Pancreas (tissue), 10 donors: ENCODE results near the gene ACOXL. TPM values are rescaled to one million over a fixed set of nuclear protein-coding genes. Genes with fewer than 3 reads are reported as not detected.

ENCODE experiments used
- ATAC-seq, 4 donors: fragments of 200-7000 bp; cut with Tn5 transposase; one replicate each; pipeline versions ENCODE4 v1.8.0 to v1.9.1; 2020; ENCODE audit warnings: mild to moderate bottlenecking in 4 of 4, moderate library complexity in 4 of 4
- DNase-seq, 6 donors: peaks; one replicate each; pipeline ENCODE4 v3.0.0-alpha.2; 2020
- FAIRE-seq: peaks from 2 replicates; lab custom pipeline; 2012; peaks lifted over from hg19 to GRCh38; lab: Jason Lieb, UNC
- H3K27ac ChIP-seq, 4 donors: fragments of 200-600 bp; sonication (generic); 1 replicate in 3 of 4; 2 replicates in 1 of 4; pipeline versions ENCODE4 v1.5.0 to v1.8.0; 2020
- H3K27me3 ChIP-seq, 4 donors: fragments of 200-600 bp; one replicate each; pipeline ENCODE4 v1.8.0; 2021
- H3K36me3 ChIP-seq, 3 donors: fragments of 200-600 bp; sonication (generic) in 1 of 3; one replicate each; pipeline versions ENCODE4 v1.5.0 to v1.8.0; 2020 to 2021
- H3K4me1 ChIP-seq, 3 donors: fragments of 200-600 bp; one replicate each; pipeline ENCODE4 v1.8.0; 2021
- H3K4me3 ChIP-seq, 4 donors: fragments of 200-600 bp; sonication (generic) in 2 of 4; one replicate each; pipeline versions ENCODE4 v1.5.0 to v1.8.0; 2020 to 2021
- H3K9me3 ChIP-seq, 4 donors: fragments of 200-600 bp; one replicate each; pipeline ENCODE4 v1.8.0; 2021
- WGBS, 2 donors: extraction: QIAGEN DNeasy Blood & Tissue Kit; methylation state at CpG; one replicate each; pipeline ENCODE4 v1.1.7; 2013; 5-methylcytosine and 5-hydroxymethylcytosine counted together
- intact Hi-C, 3 donors: fragments of 100-400 bp; cut with DNase I; formaldehyde crosslinking; loops; one replicate each; pipeline versions ENCODE4 v1.11.1 to v1.14.2; 2022
- polyA plus RNA-seq, 2 donors: library from polyadenylated mRNA; stranded (reverse); fragments of 200-250 nt; gene quantifications; one replicate each; pipeline ENCODE4 v1.2.3, GENCODE V29; 2013
- total RNA-seq, 6 donors: library from RNA; stranded (reverse); fragmentation: NEBNext Ultra II Directional in 4 of 6; extraction: Animal tissue kit (Norgen Biotek cat#: 25700) in 4 of 6; gene quantifications; one replicate each; pipeline versions ENCODE4 v1.2.1 to v1.2.4, GENCODE V29; 2021 to 2023
- TF ChIP-seq, protein P1 (sequence below), 4 donors: fragments of 200-600 bp; sonication (generic) in 3 of 4; IDR thresholded peaks; one replicate each; pipeline versions ENCODE4 v1.5.0 to v1.8.0; 2021; ENCODE audit warnings: antibody characterized with exemption in 4 of 4
- donor health status: healthy with polysubstance abuse.
- donor health status: DM: no; HTN: no; CAD: no; lungs with moderate emphysema.
- donor health status: DM: no; HTN: no; CAD: no.
- donor health status: control.
- donor health status: control.
- donor health status: Bipolar disorder and iron deficiency.
- donor health status: DM: yes; HTN: yes; CAD: no.
- donor health status: DM: no; HTN: no; CAD: no.
- donor health status: DM: no; HTN: no; CAD: no.
- donor health status: DM: yes; HTN: yes; CAD: no.

Gene ACOXL
- total and polyA plus RNA-seq, 8 donors: 0.06 to 0.75 (median 0.21) TPM; not detected in 2

DNA sequence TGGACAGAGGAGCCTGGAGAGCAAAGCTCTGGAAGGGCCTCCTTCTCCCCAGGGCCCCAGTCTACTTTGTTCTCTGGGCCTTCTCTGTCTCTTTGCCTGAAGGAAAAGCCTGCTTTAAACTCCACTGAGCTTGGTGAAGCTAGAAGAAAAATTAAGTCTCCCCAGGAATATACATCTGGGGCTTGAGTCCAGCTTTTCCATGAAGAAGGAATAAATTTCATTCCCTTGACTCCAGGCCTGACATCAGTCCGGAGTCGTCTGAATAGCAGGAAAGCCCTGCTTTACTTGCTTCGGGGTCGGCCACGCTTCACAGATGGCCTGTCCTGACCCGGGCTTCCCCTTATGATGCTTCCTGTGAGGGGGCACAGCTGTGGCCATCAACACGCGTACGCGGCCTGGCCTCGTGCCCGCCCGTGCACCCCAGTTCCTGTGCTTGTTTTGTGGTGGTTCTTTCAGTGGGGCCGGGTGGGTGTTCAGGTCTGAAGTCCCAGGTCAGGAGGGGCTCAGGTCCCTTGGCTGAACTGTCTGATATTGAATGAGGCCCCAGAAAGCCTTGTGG, 73.6 kb downstream of the ACOXL start:
- H3K27ac ChIP-seq: no peak overlapping the region
- no peaks in the 10 kb centered on the region for H3K4me1 ChIP-seq
- H3K9me3 ChIP-seq: no peaks in the 10 kb centered on the region
- FAIRE-seq (no peak), ATAC-seq (no peak), DNase-seq (no peak)
- TF ChIP-seq, protein P1, sequence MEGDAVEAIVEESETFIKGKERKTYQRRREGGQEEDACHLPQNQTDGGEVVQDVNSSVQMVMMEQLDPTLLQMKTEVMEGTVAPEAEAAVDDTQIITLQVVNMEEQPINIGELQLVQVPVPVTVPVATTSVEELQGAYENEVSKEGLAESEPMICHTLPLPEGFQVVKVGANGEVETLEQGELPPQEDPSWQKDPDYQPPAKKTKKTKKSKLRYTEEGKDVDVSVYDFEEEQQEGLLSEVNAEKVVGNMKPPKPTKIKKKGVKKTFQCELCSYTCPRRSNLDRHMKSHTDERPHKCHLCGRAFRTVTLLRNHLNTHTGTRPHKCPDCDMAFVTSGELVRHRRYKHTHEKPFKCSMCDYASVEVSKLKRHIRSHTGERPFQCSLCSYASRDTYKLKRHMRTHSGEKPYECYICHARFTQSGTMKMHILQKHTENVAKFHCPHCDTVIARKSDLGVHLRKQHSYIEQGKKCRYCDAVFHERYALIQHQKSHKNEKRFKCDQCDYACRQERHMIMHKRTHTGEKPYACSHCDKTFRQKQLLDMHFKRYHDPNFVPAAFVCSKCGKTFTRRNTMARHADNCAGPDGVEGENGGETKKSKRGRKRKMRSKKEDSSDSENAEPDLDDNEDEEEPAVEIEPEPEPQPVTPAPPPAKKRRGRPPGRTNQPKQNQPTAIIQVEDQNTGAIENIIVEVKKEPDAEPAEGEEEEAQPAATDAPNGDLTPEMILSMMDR (IDR thresholded peaks at IDR 0.05): no peak
- peaks cover 0 to 7% (median 0%) of the 10 kb centered on the region in 4 donors for H3K27me3 ChIP-seq
- WGBS, 2 donors: 74 to 88% methylated on average over 14 of the region's 14 CpGs
- intact Hi-C loops: no loop called here
- no peaks in the 10 kb centered on the region for H3K36me3 ChIP-seq
- no peak overlapping the region for H3K4me3 ChIP-seq

DNA sequence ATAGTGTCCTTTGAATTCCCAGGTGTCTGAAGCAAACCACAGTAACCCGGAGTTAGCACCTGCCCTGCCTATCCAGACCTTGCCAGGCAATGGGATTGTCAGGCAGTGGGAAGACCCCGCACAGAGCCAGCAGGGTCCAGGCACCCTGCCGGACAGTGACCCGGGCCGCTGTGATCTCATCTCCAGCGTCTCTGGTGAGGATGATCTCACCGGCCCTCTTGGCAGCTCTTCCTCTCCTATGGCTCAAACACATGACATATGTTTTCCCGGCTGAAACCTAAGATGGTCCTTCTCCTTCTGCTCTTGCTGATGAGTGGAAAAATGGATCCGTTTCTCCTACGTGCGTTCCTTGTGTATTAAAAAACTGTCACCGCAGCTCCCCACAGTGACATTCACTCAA, 75.1 kb downstream of the ACOXL start:
- intact Hi-C loops: no loop called here
- no peak for FAIRE-seq
- no peak for ATAC-seq

DNA sequence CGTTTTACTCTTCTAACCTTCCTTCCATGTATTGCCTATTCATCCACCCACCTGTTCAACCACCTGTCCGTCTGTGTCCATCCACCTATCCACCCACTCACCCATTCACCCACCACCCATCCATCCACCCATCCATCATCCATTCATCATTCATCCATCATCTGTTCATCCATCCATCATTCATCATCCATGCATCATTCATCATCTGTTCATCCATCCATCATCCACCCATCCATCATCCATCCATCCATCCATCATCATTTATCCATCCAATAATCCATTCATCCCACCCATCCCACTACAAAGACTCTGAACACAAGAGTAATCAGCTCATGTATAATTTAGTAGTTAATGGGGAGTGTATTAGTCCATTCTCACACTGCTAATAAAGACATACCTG, 78.0 kb downstream of the ACOXL start:
- H3K36me3 ChIP-seq: no peaks in the 10 kb centered on the region
- H3K27me3 ChIP-seq: no peaks in the 10 kb centered on the region
- H3K4me3 ChIP-seq: no peak overlapping the region
- TF ChIP-seq, protein P1 (IDR thresholded peaks at IDR 0.05): no peak
- FAIRE-seq (no peak), ATAC-seq (no peak), DNase-seq (no peak)
- intact Hi-C loops: no loop called here
- no peaks in the 10 kb centered on the region for H3K9me3 ChIP-seq
- H3K4me1 ChIP-seq: no peaks in the 10 kb centered on the region
- WGBS, 2 donors: 50 to 53% methylated on average over 2 of the region's 2 CpGs
- no peak overlapping the region for H3K27ac ChIP-seq

More for the DNA sequence above, 75.1 kb downstream of the ACOXL start:
- 72 to 76% methylated on average over 12 of the region's 12 CpGs for WGBS, 2 donors
- H3K4me3 ChIP-seq: no peak overlapping the region
- no peak for DNase-seq
- no peaks in the 10 kb centered on the region for H3K4me1 ChIP-seq
- TF ChIP-seq, protein P1 (IDR thresholded peaks at IDR 0.05): no peak
- H3K36me3 ChIP-seq: no peaks in the 10 kb centered on the region
- H3K9me3 ChIP-seq: no peaks in the 10 kb centered on the region
- peaks cover 0 to 7% (median 0%) of the 10 kb centered on the region in 4 donors for H3K27me3 ChIP-seq
- H3K27ac ChIP-seq: no peak overlapping the region

DNA sequence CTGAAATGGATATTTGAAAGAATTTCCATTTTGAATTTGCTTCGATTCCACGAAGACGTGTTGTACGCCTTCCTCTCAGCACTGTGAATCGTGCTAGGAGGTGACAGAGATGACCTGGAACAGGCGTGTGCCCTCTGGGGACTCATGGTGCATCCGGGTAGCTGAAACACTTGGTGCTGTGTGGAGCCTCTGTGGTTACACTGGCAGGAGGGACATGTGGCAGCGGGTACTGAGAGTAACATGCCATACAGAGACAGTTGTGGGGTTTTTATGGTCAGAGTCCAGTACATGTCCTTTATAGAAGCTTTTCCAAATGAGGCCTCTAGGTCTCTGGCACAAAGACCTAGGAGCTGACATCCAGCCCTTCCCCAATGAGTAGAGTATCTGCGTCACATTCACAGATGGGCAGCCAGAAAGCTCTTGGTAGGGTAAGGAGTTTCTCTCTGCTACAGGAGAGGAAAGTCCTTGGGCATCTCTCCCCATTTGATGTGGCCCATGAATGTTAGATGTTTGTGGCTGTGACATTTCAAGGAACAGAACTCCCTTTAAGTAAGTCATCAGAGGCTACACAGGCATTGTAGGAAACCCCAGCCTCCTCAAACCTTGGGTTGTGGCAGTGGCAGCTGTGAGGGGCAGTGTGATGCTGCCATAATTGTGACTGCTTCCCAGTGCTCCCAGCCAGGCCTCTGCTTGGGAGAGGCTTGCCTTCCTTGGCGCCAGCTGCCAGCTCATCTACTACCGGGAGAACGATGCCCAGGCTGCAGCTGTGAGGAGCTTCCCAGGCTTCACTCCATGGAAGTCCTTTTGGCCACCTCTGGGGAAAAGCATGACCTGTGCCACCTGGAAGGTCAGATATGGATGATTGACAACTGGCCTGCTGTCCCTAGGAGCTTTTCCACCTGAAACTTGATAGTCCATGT, 80.6 kb downstream of the ACOXL start:
- ATAC-seq (no peak), FAIRE-seq (no peak), DNase-seq (no peak)
- H3K4me3 ChIP-seq: no peak overlapping the region
- no peak overlapping the region for H3K27ac ChIP-seq
- no peaks in the 10 kb centered on the region for H3K27me3 ChIP-seq
- intact Hi-C loops: no loop called here
- no peaks in the 10 kb centered on the region for H3K4me1 ChIP-seq
- no peaks in the 10 kb centered on the region for H3K36me3 ChIP-seq
- no peaks in the 10 kb centered on the region for H3K9me3 ChIP-seq
- 79 to 87% methylated on average over 12 of the region's 12 CpGs for WGBS, 2 donors
- TF ChIP-seq, protein P1 (IDR thresholded peaks at IDR 0.05): no peak
